ENCODE results near the gene FAM120A. TPM values are rescaled to one million over a fixed set of nuclear protein-coding genes. Genes with fewer than 3 reads are reported as not detected.

FAM120A gene
- total RNA-seq, 1 experiment from 2014 or later, result 43.2 TPM

DNA sequence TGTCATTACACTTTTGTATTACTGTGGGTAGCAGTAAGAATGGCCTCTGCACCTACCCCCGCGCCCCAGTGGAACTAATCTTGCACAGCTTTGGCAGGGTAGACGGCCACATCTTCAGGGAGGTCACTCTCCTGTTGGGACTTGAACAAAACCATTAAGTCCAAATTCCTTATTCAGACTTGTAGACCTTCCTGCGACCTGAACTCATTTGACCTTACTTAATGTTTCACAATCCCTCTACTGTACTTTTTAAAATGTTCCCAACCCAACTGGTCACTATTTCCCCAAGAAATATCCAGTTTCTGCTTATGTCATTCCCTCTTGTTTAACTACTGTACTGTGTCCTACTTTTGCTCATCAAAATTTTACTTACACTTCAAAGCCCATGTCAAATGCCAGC lies 7.2 kb downstream of the FAM120A start:
- no peak overlapping the region for H3K4me3 Mint-ChIP-seq (ENCODE audit: unreplicated experiment)
- H3K9me3 Mint-ChIP-seq (ENCODE audit: unreplicated experiment), result no peaks in the 10 kb centered on the region
- Histone ChIP-seq H3K4me1 (0 out of 2 replicates have a peak, but pooled peaks cover 11% of the 10 kb centered on the region), H3K36me3 (ENCODE audit: control insufficient read depth, insufficient read depth, low read length) (no peaks in the 10 kb centered on the region), H3K27me3 (replicated peaks; ENCODE audit: control insufficient read depth, insufficient read depth, low read length) (no peaks in the 10 kb centered on the region), H3K4me3 (ENCODE audit: low read depth, low read length) (no peak overlapping the region), H3K9me3 (no peaks in the 10 kb centered on the region)
- H3K36me3 Mint-ChIP-seq (ENCODE audit: insufficient read depth, unreplicated experiment), result no peaks in the 10 kb centered on the region
- BruUV-seq (replicated peaks), result no TSS peak
- no peak for DNase-seq
- POLR2A ChIA-PET, result no interaction called here
- intact Hi-C loops (cut with micrococcal nuclease; ENCODE audit: unreplicated experiment), result no loop called here
- CTCF ChIA-PET, result no interaction called here
- no peaks in the 10 kb centered on the region for H3K27me3 Mint-ChIP-seq (ENCODE audit: insufficient read depth, unreplicated experiment)
- H3K4me1 Mint-ChIP-seq (ENCODE audit: low read depth, unreplicated experiment), result peaks cover 14% of the 10 kb centered on the region
- no peak overlapping the region for H3K27ac Mint-ChIP-seq (ENCODE audit: unreplicated experiment)
- TF ChIP-seq, protein P1, sequence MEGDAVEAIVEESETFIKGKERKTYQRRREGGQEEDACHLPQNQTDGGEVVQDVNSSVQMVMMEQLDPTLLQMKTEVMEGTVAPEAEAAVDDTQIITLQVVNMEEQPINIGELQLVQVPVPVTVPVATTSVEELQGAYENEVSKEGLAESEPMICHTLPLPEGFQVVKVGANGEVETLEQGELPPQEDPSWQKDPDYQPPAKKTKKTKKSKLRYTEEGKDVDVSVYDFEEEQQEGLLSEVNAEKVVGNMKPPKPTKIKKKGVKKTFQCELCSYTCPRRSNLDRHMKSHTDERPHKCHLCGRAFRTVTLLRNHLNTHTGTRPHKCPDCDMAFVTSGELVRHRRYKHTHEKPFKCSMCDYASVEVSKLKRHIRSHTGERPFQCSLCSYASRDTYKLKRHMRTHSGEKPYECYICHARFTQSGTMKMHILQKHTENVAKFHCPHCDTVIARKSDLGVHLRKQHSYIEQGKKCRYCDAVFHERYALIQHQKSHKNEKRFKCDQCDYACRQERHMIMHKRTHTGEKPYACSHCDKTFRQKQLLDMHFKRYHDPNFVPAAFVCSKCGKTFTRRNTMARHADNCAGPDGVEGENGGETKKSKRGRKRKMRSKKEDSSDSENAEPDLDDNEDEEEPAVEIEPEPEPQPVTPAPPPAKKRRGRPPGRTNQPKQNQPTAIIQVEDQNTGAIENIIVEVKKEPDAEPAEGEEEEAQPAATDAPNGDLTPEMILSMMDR (IDR thresholded peaks at IDR 0.05; ENCODE audit: insufficient read depth in 1 of 2, low read depth in 1 of 2, low read length in 1 of 2, severe bottlenecking in 1 of 2, unreplicated experiment in 1 of 2), result no peak

DNA sequence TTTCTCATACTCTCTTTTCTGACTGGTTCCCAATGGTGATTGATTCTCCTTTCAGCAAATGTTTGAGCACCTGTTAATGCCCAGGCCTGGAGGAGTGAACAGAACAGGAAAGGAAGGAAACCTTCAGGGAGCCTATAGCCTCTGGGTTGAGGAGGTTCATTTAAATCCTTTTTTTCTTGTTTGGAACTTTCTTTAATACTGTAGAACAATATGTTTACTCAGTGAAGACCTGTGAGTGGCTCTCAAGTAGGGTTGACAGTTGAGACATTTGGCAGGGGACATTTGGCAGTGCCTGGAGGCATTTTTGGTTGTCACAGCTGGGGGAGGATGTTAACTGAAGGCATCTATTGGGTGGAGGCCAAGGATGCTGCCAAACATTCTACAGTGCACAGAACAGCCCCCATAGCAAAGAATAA lies 8.0 kb downstream of the FAM120A start:
- H3K36me3 Mint-ChIP-seq (ENCODE audit: insufficient read depth, unreplicated experiment), result no peaks in the 10 kb centered on the region
- Histone ChIP-seq H3K4me3 (ENCODE audit: low read depth, low read length) (no peak overlapping the region), H3K27me3 (replicated peaks; ENCODE audit: control insufficient read depth, insufficient read depth, low read length) (no peaks in the 10 kb centered on the region), H3K9me3 (no peaks in the 10 kb centered on the region), H3K4me1 (0 out of 2 replicates have a peak, but pooled peaks cover 11% of the 10 kb centered on the region), H3K36me3 (ENCODE audit: control insufficient read depth, insufficient read depth, low read length) (no peaks in the 10 kb centered on the region)
- no peak overlapping the region for H3K27ac Mint-ChIP-seq (ENCODE audit: unreplicated experiment)
- intact Hi-C loops (cut with micrococcal nuclease; ENCODE audit: unreplicated experiment), result no loop called here
- no TSS peak for BruUV-seq (replicated peaks)
- no peak overlapping the region for H3K4me3 Mint-ChIP-seq (ENCODE audit: unreplicated experiment)
- no peaks in the 10 kb centered on the region for H3K27me3 Mint-ChIP-seq (ENCODE audit: insufficient read depth, unreplicated experiment)
- TF ChIP-seq, protein P1 (IDR thresholded peaks at IDR 0.05; ENCODE audit: insufficient read depth in 1 of 2, low read depth in 1 of 2, low read length in 1 of 2, severe bottlenecking in 1 of 2, unreplicated experiment in 1 of 2), result no peak
- peaks cover 14% of the 10 kb centered on the region for H3K4me1 Mint-ChIP-seq (ENCODE audit: low read depth, unreplicated experiment)
- no peaks in the 10 kb centered on the region for H3K9me3 Mint-ChIP-seq (ENCODE audit: unreplicated experiment)
- CTCF ChIA-PET, result no interaction called here
- POLR2A ChIA-PET, result no interaction called here
- no peak for DNase-seq

DNA sequence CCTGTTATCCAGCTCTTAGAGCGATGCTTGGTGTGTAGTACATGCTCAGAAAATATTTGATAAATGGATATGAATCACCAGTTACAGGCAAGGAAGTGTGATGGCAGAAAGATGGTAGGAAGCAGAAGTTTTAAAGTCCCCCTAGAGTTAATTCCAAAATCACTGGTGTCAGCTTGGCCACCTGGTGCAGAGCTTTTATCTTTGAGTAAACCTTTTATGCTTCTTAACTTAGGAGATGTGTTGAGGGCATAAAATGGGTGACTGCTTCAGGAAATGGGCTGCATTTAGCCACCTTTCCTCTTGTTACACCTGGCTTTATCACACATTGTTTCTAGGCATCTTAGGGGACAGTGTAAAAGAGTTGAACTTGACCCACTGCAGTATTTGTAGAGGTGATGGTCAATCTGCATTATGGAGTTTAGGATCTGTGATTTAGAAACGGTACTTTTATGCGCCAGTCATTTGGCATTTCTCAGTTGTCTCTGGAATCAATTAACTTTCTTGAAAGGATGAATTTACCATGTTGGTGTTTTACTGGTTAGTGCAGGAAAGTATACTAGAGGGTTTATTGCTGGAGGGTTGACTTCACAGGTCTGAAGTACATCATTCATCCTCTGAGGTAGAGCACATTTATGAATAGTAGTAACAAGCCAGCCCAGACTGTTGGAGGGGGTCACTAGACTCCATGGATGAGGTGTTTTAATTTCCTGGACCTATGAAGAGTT lies 9.4 kb downstream of the FAM120A start:
- H3K27ac Mint-ChIP-seq (ENCODE audit: unreplicated experiment), result no peak overlapping the region
- no peaks in the 10 kb centered on the region for H3K36me3 Mint-ChIP-seq (ENCODE audit: insufficient read depth, unreplicated experiment)
- CTCF ChIA-PET, result no interaction called here
- H3K27me3 Mint-ChIP-seq (ENCODE audit: insufficient read depth, unreplicated experiment), result no peaks in the 10 kb centered on the region
- TF ChIP-seq, protein P1 (IDR thresholded peaks at IDR 0.05; ENCODE audit: insufficient read depth in 1 of 2, low read depth in 1 of 2, low read length in 1 of 2, severe bottlenecking in 1 of 2, unreplicated experiment in 1 of 2), result no peak
- no peak overlapping the region for H3K4me3 Mint-ChIP-seq (ENCODE audit: unreplicated experiment)
- no peaks in the 10 kb centered on the region for H3K9me3 Mint-ChIP-seq (ENCODE audit: unreplicated experiment)
- no peak for DNase-seq
- 0 out of 2 replicates have a peak, but pooled peaks cover 10% of the 10 kb centered on the region for H3K4me1 ChIP-seq
- no peaks in the 10 kb centered on the region for H3K27me3 ChIP-seq (replicated peaks; ENCODE audit: control insufficient read depth, insufficient read depth, low read length)
- no peaks in the 10 kb centered on the region for H3K9me3 ChIP-seq
- no peak overlapping the region for H3K4me3 ChIP-seq (ENCODE audit: low read depth, low read length)
- intact Hi-C loops (cut with micrococcal nuclease; ENCODE audit: unreplicated experiment), result no loop called here
- H3K36me3 ChIP-seq (ENCODE audit: control insufficient read depth, insufficient read depth, low read length), result no peaks in the 10 kb centered on the region
- BruUV-seq (replicated peaks), result no TSS peak
- peaks cover 14% of the 10 kb centered on the region for H3K4me1 Mint-ChIP-seq (ENCODE audit: low read depth, unreplicated experiment)
- POLR2A ChIA-PET, result interaction anchor here (0.5 kb wide), 1 partner anchor 31 kb away, joined by 5 read pairs; no protein-coding TSS in a partner anchor
